ENCODE results near the gene DNAI4.

DNA sequence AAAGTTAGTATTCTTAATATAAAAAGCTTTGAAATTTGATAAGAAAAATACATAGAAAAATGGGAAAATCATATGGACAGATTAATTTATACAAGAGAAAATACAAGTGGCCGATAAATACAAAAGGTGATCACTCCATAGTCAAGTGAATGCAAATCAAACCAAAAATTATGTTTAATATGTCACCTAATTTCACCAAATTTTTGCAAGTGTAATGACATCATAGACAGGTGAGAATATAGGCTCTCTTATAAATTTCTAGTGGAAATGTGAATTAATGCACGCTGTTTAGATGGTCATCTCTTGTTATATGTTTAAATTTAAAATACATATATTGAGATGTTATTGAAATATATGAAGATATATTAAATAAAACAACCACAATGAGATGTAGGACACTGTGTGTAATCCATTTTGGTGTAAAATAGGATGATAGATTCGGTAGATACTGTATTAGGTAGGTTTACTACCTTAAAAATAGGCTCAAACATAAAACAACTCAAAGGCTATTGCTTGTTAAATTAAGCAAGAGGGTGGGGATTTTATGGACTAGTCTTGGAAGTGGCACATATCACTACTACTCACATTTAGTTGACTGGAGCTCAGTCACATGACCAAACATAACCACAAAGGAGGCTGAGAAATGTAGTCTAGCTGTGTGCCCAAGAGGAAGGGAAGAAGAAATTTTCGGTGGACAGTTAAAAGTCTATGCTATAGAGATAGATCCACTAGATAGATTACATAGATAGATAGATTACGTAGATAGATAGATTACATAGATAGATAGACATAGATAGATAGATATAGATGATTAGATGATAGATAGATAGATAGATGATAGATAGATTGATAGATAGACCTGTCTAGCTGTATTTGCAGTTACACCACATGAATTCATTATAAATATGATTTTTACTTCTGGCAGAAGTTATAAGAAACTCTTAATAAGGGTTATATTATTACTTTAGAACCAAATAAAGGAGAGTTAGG is 132.7 kb downstream of the DNAI4 start:
- TF ChIP-seq, protein P1, sequence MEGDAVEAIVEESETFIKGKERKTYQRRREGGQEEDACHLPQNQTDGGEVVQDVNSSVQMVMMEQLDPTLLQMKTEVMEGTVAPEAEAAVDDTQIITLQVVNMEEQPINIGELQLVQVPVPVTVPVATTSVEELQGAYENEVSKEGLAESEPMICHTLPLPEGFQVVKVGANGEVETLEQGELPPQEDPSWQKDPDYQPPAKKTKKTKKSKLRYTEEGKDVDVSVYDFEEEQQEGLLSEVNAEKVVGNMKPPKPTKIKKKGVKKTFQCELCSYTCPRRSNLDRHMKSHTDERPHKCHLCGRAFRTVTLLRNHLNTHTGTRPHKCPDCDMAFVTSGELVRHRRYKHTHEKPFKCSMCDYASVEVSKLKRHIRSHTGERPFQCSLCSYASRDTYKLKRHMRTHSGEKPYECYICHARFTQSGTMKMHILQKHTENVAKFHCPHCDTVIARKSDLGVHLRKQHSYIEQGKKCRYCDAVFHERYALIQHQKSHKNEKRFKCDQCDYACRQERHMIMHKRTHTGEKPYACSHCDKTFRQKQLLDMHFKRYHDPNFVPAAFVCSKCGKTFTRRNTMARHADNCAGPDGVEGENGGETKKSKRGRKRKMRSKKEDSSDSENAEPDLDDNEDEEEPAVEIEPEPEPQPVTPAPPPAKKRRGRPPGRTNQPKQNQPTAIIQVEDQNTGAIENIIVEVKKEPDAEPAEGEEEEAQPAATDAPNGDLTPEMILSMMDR (conservative IDR thresholded peaks at IDR 0.05), result no peak
- TF ChIP-seq ZFX (IDR thresholded peaks at IDR 0.05), result no peak

Measured in C4-2B (cell line).